Measurements from ENCODE around the gene PPIL6.

DNA sequence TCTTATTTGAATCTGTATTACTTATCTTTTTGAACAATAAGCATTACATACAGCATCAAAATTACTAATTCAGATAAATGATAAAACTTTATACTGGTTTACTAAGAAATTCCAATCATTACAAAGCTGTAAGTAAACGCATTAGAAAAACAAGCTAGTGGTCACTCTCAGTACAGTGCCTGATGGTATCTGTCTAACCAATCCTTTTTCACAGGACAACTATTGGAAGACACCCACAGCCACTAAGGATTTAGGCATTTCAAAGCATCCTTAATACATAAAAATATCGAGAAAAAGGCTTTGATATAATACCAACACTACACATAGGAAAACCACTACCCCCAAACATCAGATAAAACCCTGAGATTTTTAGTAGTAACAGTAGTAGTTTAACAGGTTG lies 60.7 kb downstream of the PPIL6 start:
- TF ChIP-seq, protein P1, sequence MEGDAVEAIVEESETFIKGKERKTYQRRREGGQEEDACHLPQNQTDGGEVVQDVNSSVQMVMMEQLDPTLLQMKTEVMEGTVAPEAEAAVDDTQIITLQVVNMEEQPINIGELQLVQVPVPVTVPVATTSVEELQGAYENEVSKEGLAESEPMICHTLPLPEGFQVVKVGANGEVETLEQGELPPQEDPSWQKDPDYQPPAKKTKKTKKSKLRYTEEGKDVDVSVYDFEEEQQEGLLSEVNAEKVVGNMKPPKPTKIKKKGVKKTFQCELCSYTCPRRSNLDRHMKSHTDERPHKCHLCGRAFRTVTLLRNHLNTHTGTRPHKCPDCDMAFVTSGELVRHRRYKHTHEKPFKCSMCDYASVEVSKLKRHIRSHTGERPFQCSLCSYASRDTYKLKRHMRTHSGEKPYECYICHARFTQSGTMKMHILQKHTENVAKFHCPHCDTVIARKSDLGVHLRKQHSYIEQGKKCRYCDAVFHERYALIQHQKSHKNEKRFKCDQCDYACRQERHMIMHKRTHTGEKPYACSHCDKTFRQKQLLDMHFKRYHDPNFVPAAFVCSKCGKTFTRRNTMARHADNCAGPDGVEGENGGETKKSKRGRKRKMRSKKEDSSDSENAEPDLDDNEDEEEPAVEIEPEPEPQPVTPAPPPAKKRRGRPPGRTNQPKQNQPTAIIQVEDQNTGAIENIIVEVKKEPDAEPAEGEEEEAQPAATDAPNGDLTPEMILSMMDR (IDR thresholded peaks at IDR 0.05): no peak
- TF ChIP-seq POLR2AphosphoS5 (IDR thresholded peaks at IDR 0.05) (no peak), POLR2A (IDR thresholded peaks at IDR 0.05) (no peak), EP300 (IDR thresholded peaks at IDR 0.05) (no peak)

Measured in gastroesophageal sphincter (tissue), 3 donors.